Upper lobe of left lung (tissue), 6 donors: Measurements from ENCODE around the gene C6orf132. TPM values are rescaled to one million over a fixed set of nuclear protein-coding genes. Genes with fewer than 3 reads are reported as not detected.

Source experiments
- ATAC-seq, 2 donors: fragments of 200-7000 bp; cut with Tn5 transposase; one replicate each; pipeline ENCODE4 v1.9.1; 2022; ENCODE audit warnings: mild to moderate bottlenecking in 2 of 2, moderate library complexity in 2 of 2; ENCODE audit not compliant: low FRiP score in 2 of 2
- DNase-seq, 2 donors: peaks; one replicate each; pipeline ENCODE4 v3.0.0-alpha.2; 2019 to 2020
- H3K27ac ChIP-seq, 4 donors: fragments of 200-600 bp; sonication (generic); one replicate each; pipeline ENCODE4 v1.5.1; 2016 to 2019
- H3K27me3 ChIP-seq, 4 donors: fragments of 200-600 bp; sonication (generic); one replicate each; pipeline ENCODE4 v1.5.1; 2017 to 2019
- H3K36me3 ChIP-seq, 4 donors: fragments of 200-600 bp; sonication (generic); one replicate each; pipeline ENCODE4 v1.5.1; 2016 to 2019
- H3K4me1 ChIP-seq, 4 donors: fragments of 200-600 bp; sonication (generic); one replicate each; pipeline ENCODE4 v1.5.1; 2018 to 2019
- H3K4me3 ChIP-seq, 4 donors: fragments of 200-600 bp; sonication (generic); one replicate each; pipeline ENCODE4 v1.5.1; 2017 to 2019; ENCODE audit warnings: mild to moderate bottlenecking in 2 of 4, moderate library complexity in 1 of 4
- H3K9me3 ChIP-seq, 4 donors: fragments of 200-600 bp; sonication (generic); one replicate each; pipeline ENCODE4 v1.5.1; 2018 to 2019
- EP300 ChIP-seq, 4 donors: sonication (generic); formaldehyde crosslinking; IDR thresholded peaks; one replicate each; pipeline ENCODE4 v1.5.1; 2017; ENCODE audit warnings: antibody characterized with exemption in 4 of 4, control low read depth in 2 of 4
- POLR2A ChIP-seq, 4 donors: fragments of 450-650 bp; IDR thresholded peaks; one replicate each; pipeline ENCODE4 v1.5.1; 2016 to 2017; ENCODE audit warnings: antibody characterized with exemption in 4 of 4, mild to moderate bottlenecking in 2 of 4
- POLR2AphosphoS5 ChIP-seq, 2 donors: sonication (generic); formaldehyde crosslinking; IDR thresholded peaks; one replicate each; pipeline ENCODE4 v1.5.1; 2017; ENCODE audit warnings: antibody characterized with exemption in 2 of 2
- WGBS, 2 donors: methylation state at CpG; one replicate each; pipeline ENCODE4 v1.1.5; 2017 to 2018; 5-methylcytosine and 5-hydroxymethylcytosine counted together
- total RNA-seq, 6 donors: library from RNA; depleted of rRNA in 4 of 6; stranded (reverse); fragments of >200 nt in 4 of 6; gene quantifications; one replicate each; pipeline versions ENCODE4 v1.1.0 to v1.2.1, GENCODE V29; 2016 to 2021
- TF ChIP-seq, protein P1 (sequence below), 6 experiments: fragments of 450-650 bp in 4 of 6; fragments of 200-600 bp in 2 of 6; sonication (generic) in 2 of 6; IDR thresholded peaks; one replicate each; pipeline ENCODE4 v1.5.1; 2016 to 2019; ENCODE audit warnings: antibody characterized with exemption in 6 of 6
- donor health status: DM: no; HTN: no; CAD: no; lungs with moderate emphysema.
- donor health status: DM: no; HTN: yes; CAD: no; lungs with severe emphysema.

Gene C6orf132
- total RNA-seq, 6 donors from 2014 or later = 9.4 to 26.3 (median 17.0) TPM

GRCh38 chr6:42140756-42141602, 1.4 kb downstream of the C6orf132 start:
- H3K27ac ChIP-seq = peak overlapping the region; percentile 71 to 86 (median 81)
- no peak for DNase-seq
- peak overlapping the region in 3 of 4 donors; percentile 55 to 58 (median 56) for H3K4me3 ChIP-seq
- no peaks in the 10 kb centered on the region for H3K9me3 ChIP-seq
- no peak for TF ChIP-seq POLR2AphosphoS5 (IDR thresholded peaks at IDR 0.05)
- TF ChIP-seq POLR2A (IDR thresholded peaks at IDR 0.05) = no peak
- TF ChIP-seq EP300 (IDR thresholded peaks at IDR 0.05) = no peak
- TF ChIP-seq, protein P1, sequence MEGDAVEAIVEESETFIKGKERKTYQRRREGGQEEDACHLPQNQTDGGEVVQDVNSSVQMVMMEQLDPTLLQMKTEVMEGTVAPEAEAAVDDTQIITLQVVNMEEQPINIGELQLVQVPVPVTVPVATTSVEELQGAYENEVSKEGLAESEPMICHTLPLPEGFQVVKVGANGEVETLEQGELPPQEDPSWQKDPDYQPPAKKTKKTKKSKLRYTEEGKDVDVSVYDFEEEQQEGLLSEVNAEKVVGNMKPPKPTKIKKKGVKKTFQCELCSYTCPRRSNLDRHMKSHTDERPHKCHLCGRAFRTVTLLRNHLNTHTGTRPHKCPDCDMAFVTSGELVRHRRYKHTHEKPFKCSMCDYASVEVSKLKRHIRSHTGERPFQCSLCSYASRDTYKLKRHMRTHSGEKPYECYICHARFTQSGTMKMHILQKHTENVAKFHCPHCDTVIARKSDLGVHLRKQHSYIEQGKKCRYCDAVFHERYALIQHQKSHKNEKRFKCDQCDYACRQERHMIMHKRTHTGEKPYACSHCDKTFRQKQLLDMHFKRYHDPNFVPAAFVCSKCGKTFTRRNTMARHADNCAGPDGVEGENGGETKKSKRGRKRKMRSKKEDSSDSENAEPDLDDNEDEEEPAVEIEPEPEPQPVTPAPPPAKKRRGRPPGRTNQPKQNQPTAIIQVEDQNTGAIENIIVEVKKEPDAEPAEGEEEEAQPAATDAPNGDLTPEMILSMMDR (IDR thresholded peaks at IDR 0.05) = no peak
- no peaks in the 10 kb centered on the region for H3K36me3 ChIP-seq
- peak in 1 of 2 donors; percentile 56 for ATAC-seq
- WGBS, 2 donors = 68 to 71% methylated on average over 9 of the region's 9 CpGs
- H3K4me1 ChIP-seq = peaks cover 12 to 32% (median 25%) of the 10 kb centered on the region in 4 donors
- peaks cover 0 to 10% (median 4%) of the 10 kb centered on the region in 4 donors for H3K27me3 ChIP-seq

DNA sequence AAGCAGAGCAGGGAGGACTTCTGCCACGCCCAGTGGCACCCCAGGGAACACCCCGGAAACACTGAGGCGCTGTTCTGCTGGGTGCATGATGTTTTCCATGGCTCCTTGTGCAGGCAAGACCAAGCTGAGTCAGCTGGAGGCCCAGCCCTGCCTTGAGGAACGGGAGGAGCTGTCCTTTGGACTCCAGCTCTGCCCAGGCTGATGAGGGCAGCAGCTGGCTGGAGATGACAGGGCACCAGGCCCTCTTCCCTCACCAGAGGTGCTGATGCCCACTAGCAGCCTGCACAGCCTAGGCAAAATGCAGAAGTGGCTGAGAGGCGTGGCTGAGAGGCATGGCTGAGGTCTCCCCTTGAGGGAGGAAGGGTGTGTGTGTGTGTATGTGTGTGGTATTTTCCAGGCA, 2.4 kb downstream of the C6orf132 start:
- ATAC-seq = peak in 1 of 2 donors; percentile 34
- DNase-seq = no peak
- 77% methylated on average over 5 of the region's 5 CpGs; no CpG with 5 or more reads in 1 of the 2 donors for WGBS, 2 donors
- H3K9me3 ChIP-seq = no peaks in the 10 kb centered on the region
- no peak overlapping the region for H3K27ac ChIP-seq
- H3K4me1 ChIP-seq = peaks cover 12 to 32% (median 25%) of the 10 kb centered on the region in 4 donors
- no peaks in the 10 kb centered on the region for H3K36me3 ChIP-seq
- peaks cover 0 to 10% (median 4%) of the 10 kb centered on the region in 4 donors for H3K27me3 ChIP-seq
- TF ChIP-seq EP300 (IDR thresholded peaks at IDR 0.05) = no peak
- TF ChIP-seq, protein P1 (IDR thresholded peaks at IDR 0.05) = no peak
- no peak for TF ChIP-seq POLR2AphosphoS5 (IDR thresholded peaks at IDR 0.05)
- TF ChIP-seq POLR2A (IDR thresholded peaks at IDR 0.05) = no peak
- H3K4me3 ChIP-seq = no peak overlapping the region

DNA sequence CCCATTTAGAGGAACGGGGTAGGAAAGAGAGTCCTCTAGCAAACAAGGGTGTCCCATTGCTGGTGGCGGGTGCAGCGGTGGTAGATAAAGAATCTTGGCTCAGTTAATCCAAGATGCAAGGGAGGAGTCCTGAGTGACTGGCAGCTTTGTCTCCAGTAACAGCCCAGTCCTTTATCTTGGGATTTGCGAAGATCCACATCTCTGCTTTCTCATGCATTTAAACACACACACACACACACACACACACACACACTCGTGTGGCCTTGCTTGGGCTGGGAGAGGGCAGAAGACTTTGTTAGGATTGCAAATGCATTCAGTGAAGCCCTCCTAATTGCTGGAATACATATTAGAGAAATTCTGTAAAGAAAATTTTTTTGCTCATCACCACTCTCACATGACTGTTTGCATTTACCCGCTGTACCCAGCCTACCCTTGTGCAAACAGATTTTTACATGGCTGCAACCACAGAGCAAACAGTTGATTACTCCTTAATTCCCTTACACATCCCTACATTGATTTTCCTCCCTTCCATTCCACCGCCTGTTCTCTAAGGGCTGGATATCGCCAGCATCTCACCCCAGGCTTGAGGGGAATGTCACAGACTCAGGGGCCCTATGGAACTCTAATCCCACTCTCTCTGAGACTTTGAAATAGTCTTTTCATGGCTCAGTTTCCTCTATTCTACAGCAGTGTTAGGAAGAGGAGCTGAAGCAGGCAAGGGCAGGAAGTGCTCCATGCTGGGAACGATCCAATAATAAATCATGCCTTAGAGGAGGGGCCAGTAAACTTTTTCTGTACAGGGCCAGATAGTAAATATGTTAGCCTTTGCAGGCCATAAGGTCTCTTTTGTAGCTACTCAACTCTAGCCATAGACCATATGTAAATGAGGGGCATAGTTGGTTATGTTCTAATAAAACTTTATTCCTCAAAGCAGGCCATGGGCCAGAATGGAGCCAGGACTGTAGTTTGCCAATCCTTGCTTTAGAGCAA, 3.5 kb downstream of the C6orf132 start:
- H3K36me3 ChIP-seq = no peaks in the 10 kb centered on the region
- peaks cover 0 to 10% (median 4%) of the 10 kb centered on the region in 4 donors for H3K27me3 ChIP-seq
- H3K27ac ChIP-seq = no peak overlapping the region
- H3K9me3 ChIP-seq = no peaks in the 10 kb centered on the region
- ATAC-seq (no peak), DNase-seq (no peak)
- 69 to 72% methylated on average over 9 of the region's 9 CpGs for WGBS, 2 donors
- H3K4me3 ChIP-seq = no peak overlapping the region
- TF ChIP-seq POLR2A (IDR thresholded peaks at IDR 0.05) = no peak
- TF ChIP-seq, protein P1 (IDR thresholded peaks at IDR 0.05) = no peak
- H3K4me1 ChIP-seq = peaks cover 12 to 32% (median 25%) of the 10 kb centered on the region in 4 donors

DNA sequence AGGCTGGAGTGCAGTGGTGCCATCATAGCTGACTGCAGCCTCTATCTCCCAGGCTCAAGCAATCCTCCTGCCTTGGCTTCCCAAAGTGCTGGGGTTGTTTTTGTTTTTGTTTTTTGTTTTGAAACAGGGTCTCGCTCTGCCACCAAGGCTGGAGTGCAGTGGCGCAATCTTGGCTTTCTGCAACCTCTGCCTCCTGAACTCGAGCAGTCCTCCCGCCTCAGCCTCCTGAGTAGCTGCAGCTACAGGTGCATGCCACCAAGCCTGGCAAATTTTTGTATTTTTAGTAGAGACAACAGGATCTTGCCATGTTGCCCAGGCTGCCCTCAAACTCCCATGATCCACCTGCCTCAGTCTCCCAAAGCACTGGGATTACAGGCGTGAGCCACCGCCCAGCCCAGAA, 4.2 kb downstream of the C6orf132 start:
- 97 to 98% methylated on average over 6 of the region's 6 CpGs for WGBS, 2 donors
- no peak for ATAC-seq
- Histone ChIP-seq H3K4me3 (no peak overlapping the region), H3K27ac (peak overlapping the region in 1 of 4 donors; percentile 14), H3K36me3 (no peaks in the 10 kb centered on the region), H3K4me1 (peaks cover 12 to 32% (median 24%) of the 10 kb centered on the region in 4 donors), H3K27me3 (peaks cover 0 to 10% (median 4%) of the 10 kb centered on the region in 4 donors), H3K9me3 (no peaks in the 10 kb centered on the region)
- TF ChIP-seq EP300 (IDR thresholded peaks at IDR 0.05) (no peak), POLR2AphosphoS5 (IDR thresholded peaks at IDR 0.05) (no peak), POLR2A (IDR thresholded peaks at IDR 0.05) (no peak)
- TF ChIP-seq, protein P1 (IDR thresholded peaks at IDR 0.05) = no peak
- no peak for DNase-seq
